ENCODE measurements around the gene DAAM1. TPM values are rescaled to one million over a fixed set of nuclear protein-coding genes. Genes with fewer than 3 reads are reported as not detected.

Gene DAAM1
- total RNA-seq, 1 experiment from 2014 or later: 30.4 TPM

- DNase-seq (ENCODE audit: low spot score) (no peak), ATAC-seq (no peak)
- H3K4me1 Mint-ChIP-seq: no peaks in the 10 kb centered on the region
- ChIA-PET POLR2A (no interaction called here), CTCF (no interaction called here)
- no peak overlapping the region for H3K4me3 Mint-ChIP-seq
- H3K9me3 Mint-ChIP-seq: peaks cover 8% of the 10 kb centered on the region; the same call in 1 of the 2 replicates
- TF ChIP-seq GABPB1 (CRISPR knock-in tag; IDR thresholded peaks at IDR 0.05) (0 out of 2 replicates have a peak, but pooled peaks have one; percentile 11), ZNF425 (CRISPR knock-in tag; conservative IDR thresholded peaks at IDR 0.05) (no peak), SMAD3 (CRISPR knock-in tag; IDR thresholded peaks at IDR 0.05; ENCODE audit: borderline replicate concordance) (no peak)
- no peaks in the 10 kb centered on the region for H3K27me3 Mint-ChIP-seq (ENCODE audit: low read depth)
- H3K36me3 Mint-ChIP-seq: peaks cover 4% of the 10 kb centered on the region; the same call in 1 of the 2 replicates
- H3K27ac Mint-ChIP-seq: no peak overlapping the region
Observed at GRCh38 chr14:59261334-59261733, 72.9 kb downstream of the DAAM1 start.

DNA sequence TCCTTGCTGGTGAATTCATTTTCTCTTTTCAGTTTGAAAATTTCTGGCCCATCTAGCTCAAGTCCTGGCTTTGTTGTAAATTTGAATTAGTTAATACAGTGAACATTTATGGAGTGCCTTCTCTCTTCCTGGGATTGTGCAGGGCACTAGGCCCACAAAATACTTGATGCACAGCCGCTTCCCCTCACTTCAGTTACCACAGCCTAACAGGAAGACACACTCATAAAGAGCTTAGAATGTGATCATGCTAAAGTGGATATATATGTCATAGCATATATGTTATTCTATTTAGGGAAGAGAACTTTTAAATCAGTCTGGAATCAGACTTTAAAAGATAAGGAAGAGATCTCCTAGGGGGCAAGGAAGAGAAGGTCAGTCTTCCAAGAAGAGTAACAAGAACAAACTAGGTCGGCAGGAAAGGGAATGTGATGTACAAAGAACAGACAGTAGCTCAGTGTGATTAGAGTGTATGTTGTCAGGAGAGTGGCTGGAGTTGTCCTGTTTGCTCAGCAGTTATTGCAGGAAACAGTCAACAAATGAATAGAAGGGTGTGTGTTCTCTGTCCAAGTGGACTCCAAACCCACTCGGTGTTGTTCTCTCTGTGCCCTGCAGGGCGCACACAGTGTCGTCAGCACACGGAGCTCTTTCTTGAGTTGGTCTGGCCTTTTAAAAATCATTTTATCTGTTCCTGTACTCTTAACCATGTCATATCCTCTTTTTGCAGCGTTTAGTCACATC, 74.4 kb downstream of the DAAM1 start:
- H3K4me3 Mint-ChIP-seq: no peak overlapping the region
- H3K27me3 Mint-ChIP-seq (ENCODE audit: low read depth): no peaks in the 10 kb centered on the region
- no peak overlapping the region for H3K27ac Mint-ChIP-seq
- CTCF ChIA-PET: interaction anchor here (0.7 to 1.2 kb wide), 8 partner anchors 8 to 181 kb away, joined by 3 to 5 read pairs (median 3); no protein-coding TSS in a partner anchor
- peak; percentile 78 for ATAC-seq
- H3K36me3 Mint-ChIP-seq: peaks cover 4% of the 10 kb centered on the region; the same call in 1 of the 2 replicates
- POLR2A ChIA-PET: no interaction called here
- H3K4me1 Mint-ChIP-seq: no peaks in the 10 kb centered on the region
- H3K9me3 Mint-ChIP-seq: peaks cover 5% of the 10 kb centered on the region; the same call in 1 of the 2 replicates
- TF ChIP-seq PRRX2 (CRISPR knock-in tag; IDR thresholded peaks at IDR 0.05) (no peak), CTCF (IDR thresholded peaks at IDR 0.05) (peak; percentile 17; the same call in 1 of the 2 replicates), E2F1 (CRISPR knock-in tag; IDR thresholded peaks at IDR 0.05) (no peak), ARID4B (CRISPR knock-in tag; IDR thresholded peaks at IDR 0.05; ENCODE audit: borderline replicate concordance) (no peak), FOXP4 (CRISPR knock-in tag; IDR thresholded peaks at IDR 0.05) (no peak), GABPB1 (CRISPR knock-in tag; IDR thresholded peaks at IDR 0.05) (peak; percentile 60; the same call in 1 of the 2 replicates)
- DNase-seq (ENCODE audit: low spot score): peak; percentile 14
